ENCODE measurements around the gene LHFPL3. TPM values are rescaled to one million over a fixed set of nuclear protein-coding genes. Genes with fewer than 3 reads are reported as not detected.
"Not testable (repeated sequence)": the region's sequence is repeated elsewhere in the genome, so short reads cannot be mapped to it uniquely, and the experiment has no call there.

Gene LHFPL3
- total RNA-seq, 2 experiments from 2014 or later: not detected

DNA sequence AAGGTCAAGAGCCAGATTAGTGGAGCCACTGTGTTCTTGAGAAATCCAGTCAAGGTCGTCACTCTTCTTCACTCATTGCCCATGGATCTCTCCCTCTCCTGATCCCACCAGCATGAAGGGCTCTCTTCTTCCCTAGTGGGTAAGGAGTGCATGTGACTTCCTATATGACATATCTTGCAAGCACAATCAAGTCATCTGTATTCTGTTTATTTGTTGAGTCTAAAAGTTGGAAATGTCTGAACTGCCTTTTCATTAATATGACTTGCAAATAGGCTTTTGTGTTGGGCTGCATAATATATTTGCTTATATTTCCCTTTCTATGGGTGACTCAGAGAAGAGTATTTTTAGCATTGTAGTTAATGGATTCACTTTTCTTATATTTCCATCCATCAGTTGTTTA lies 371.9 kb downstream of the LHFPL3 start:
- Histone ChIP-seq H3K9me2 (ENCODE audit: insufficient read depth, low read length) (no peaks in the 10 kb centered on the region), H3K79me2 (ENCODE audit: insufficient read depth, low read depth, low read length) (no peaks in the 10 kb centered on the region), H3K9me3 (ENCODE audit: low read length) (no peaks in the 10 kb centered on the region), H3K4me1 (ENCODE audit: insufficient read depth, low read length, poor library complexity, severe bottlenecking) (no peaks in the 10 kb centered on the region), H3K27ac (ENCODE audit: low read depth, low read length, poor library complexity, severe bottlenecking) (no peak overlapping the region), H3K4me2 (ENCODE audit: low read length) (no peak overlapping the region), H2AFZ (ENCODE audit: low read length) (no peak overlapping the region), H4K20me1 (ENCODE audit: insufficient read depth, low read length) (no peaks in the 10 kb centered on the region), H3K4me3 (ENCODE audit: low read depth, low read length, poor library complexity, severe bottlenecking) (no peak overlapping the region), H3K36me3 (ENCODE audit: insufficient read depth, low read length) (no peaks in the 10 kb centered on the region)
- ChIA-PET POLR2A (no interaction called here), CTCF (ENCODE audit: unreplicated experiment) (no interaction called here)
- intact Hi-C loops (cut with micrococcal nuclease; ENCODE audit: unreplicated experiment): no loop called here
- TF ChIP-seq, protein P1, sequence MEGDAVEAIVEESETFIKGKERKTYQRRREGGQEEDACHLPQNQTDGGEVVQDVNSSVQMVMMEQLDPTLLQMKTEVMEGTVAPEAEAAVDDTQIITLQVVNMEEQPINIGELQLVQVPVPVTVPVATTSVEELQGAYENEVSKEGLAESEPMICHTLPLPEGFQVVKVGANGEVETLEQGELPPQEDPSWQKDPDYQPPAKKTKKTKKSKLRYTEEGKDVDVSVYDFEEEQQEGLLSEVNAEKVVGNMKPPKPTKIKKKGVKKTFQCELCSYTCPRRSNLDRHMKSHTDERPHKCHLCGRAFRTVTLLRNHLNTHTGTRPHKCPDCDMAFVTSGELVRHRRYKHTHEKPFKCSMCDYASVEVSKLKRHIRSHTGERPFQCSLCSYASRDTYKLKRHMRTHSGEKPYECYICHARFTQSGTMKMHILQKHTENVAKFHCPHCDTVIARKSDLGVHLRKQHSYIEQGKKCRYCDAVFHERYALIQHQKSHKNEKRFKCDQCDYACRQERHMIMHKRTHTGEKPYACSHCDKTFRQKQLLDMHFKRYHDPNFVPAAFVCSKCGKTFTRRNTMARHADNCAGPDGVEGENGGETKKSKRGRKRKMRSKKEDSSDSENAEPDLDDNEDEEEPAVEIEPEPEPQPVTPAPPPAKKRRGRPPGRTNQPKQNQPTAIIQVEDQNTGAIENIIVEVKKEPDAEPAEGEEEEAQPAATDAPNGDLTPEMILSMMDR (conservative IDR thresholded peaks at IDR 0.05; ENCODE audit: low read length): no peak
- no peak for TF ChIP-seq EZH2phosphoT487 (IDR thresholded peaks at IDR 0.05; ENCODE audit: borderline replicate concordance, low read depth, low read length)
- no peak for DNase-seq (ENCODE audit: low spot score)
- BruUV-seq (replicated peaks): no TSS peak

DNA sequence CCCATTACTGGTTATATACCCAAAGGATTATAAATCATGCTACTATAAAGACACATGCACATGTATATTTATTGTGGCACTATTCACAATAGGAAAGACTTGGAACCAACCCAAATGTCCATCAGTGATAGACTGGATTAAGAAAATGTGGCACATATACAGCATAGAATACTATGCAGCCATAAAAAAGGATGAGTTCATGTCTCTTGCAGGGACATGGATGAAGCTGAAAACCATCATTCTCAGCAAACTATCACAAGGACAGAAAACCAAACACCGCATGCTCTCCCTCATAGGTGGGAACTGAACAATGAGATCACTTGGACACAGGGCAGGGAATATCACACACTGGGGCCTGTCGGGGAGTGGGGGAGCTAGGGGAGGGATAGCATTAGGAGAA lies 392.6 kb downstream of the LHFPL3 start:
- BruUV-seq (replicated peaks); POLR2A ChIA-PET; H3K79me2 ChIP-seq (ENCODE audit: insufficient read depth, low read depth, low read length); H2AFZ ChIP-seq (ENCODE audit: low read length); H4K20me1 ChIP-seq (ENCODE audit: insufficient read depth, low read length); H3K27ac ChIP-seq (ENCODE audit: low read depth, low read length, poor library complexity, severe bottlenecking); H3K4me2 ChIP-seq (ENCODE audit: low read length); H3K9me3 ChIP-seq (ENCODE audit: low read length); DNase-seq (ENCODE audit: low spot score); H3K4me3 ChIP-seq (ENCODE audit: low read depth, low read length, poor library complexity, severe bottlenecking); CTCF ChIA-PET (ENCODE audit: unreplicated experiment); H3K9me2 ChIP-seq (ENCODE audit: insufficient read depth, low read length); H3K36me3 ChIP-seq (ENCODE audit: insufficient read depth, low read length); H3K4me1 ChIP-seq (ENCODE audit: insufficient read depth, low read length, poor library complexity, severe bottlenecking): not testable (repeated sequence)
- intact Hi-C loops (cut with micrococcal nuclease; ENCODE audit: unreplicated experiment): loop anchor here (10.0 kb wide), 1 partner anchor 64 kb away; no protein-coding TSS in a partner anchor

DNA sequence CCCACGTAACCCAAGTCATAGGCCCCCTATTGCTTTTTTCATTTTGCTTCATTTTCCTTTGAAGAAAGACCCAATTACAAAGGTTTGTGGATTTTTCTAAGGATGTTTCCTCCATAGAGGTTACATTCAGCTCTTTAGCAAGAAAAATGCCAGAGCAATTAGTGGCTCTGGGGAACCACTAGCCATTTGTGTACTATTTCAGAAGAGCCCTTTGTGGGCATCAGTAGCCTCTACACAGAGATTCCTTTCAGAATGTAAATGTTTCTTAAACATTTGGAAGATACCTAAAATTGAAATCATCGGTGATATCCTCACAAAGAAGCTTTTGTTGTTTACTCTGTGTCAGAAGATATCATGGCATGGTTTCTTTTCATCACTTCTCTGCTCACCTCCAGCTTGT lies 394.6 kb downstream of the LHFPL3 start:
- ChIA-PET CTCF (ENCODE audit: unreplicated experiment) (no interaction called here), POLR2A (no interaction called here)
- Histone ChIP-seq H3K27ac (ENCODE audit: low read depth, low read length, poor library complexity, severe bottlenecking) (no peak overlapping the region), H2AFZ (ENCODE audit: low read length) (no peak overlapping the region), H3K79me2 (ENCODE audit: insufficient read depth, low read depth, low read length) (no peaks in the 10 kb centered on the region), H3K36me3 (ENCODE audit: insufficient read depth, low read length) (no peaks in the 10 kb centered on the region), H3K9me2 (ENCODE audit: insufficient read depth, low read length) (no peaks in the 10 kb centered on the region), H3K4me2 (ENCODE audit: low read length) (no peak overlapping the region), H4K20me1 (ENCODE audit: insufficient read depth, low read length) (no peaks in the 10 kb centered on the region), H3K4me3 (ENCODE audit: low read depth, low read length, poor library complexity, severe bottlenecking) (no peak overlapping the region), H3K4me1 (ENCODE audit: insufficient read depth, low read length, poor library complexity, severe bottlenecking) (no peaks in the 10 kb centered on the region), H3K9me3 (ENCODE audit: low read length) (no peaks in the 10 kb centered on the region)
- no peak for TF ChIP-seq EZH2phosphoT487 (IDR thresholded peaks at IDR 0.05; ENCODE audit: borderline replicate concordance, low read depth, low read length)
- TF ChIP-seq, protein P1 (conservative IDR thresholded peaks at IDR 0.05; ENCODE audit: low read length): no peak
- no peak for DNase-seq (ENCODE audit: low spot score)
- BruUV-seq (replicated peaks): no TSS peak
- intact Hi-C loops (cut with micrococcal nuclease; ENCODE audit: unreplicated experiment): loop anchor here (10.0 kb wide), 1 partner anchor 62 kb away; no protein-coding TSS in a partner anchor

Measured in OCI-LY7 (cell line).